GM12865 (cell line): ENCODE measurements around the gene ANKDD1B.

ENCODE experiments used
- DNase-seq: peaks from one replicate; pipeline ENCODE4 v3.0.0; 2010; ENCODE audit warnings: low read depth
- H3K4me3 ChIP-seq: 2 replicates; pipeline ENCODE4 v1.5.1; 2011; ENCODE audit warnings: mild to moderate bottlenecking, low read depth, low read length, control low read depth
- CTCF ChIP-seq: IDR thresholded peaks from 2 replicates; pipeline ENCODE4 v1.5.1; 2011; ENCODE audit warnings: low read length, control low read depth, low read depth, inconsistent platforms; ENCODE audit not compliant: insufficient read depth; ENCODE audit errors: missing control alignments

The ANKDD1B gene

GRCh38 chr5:75627801-75628200 is 16.5 kb downstream of the ANKDD1B start:
- no peak for TF ChIP-seq CTCF
- no peak overlapping the region for H3K4me3 ChIP-seq
- DNase-seq = no peak

- H3K4me3 ChIP-seq = no peak overlapping the region
- DNase-seq = no peak
- no peak for TF ChIP-seq CTCF
These were observed 19.6 kb downstream of the ANKDD1B start for GRCh38 chr5:75630875-75631274.

GRCh38 chr5:75632321-75632720 is 21.1 kb downstream of the ANKDD1B start:
- DNase-seq = no peak
- no peak overlapping the region for H3K4me3 ChIP-seq
- no peak for TF ChIP-seq CTCF

GRCh38 chr5:75637949-75638348 is 26.7 kb downstream of the ANKDD1B start:
- no peak overlapping the region for H3K4me3 ChIP-seq
- TF ChIP-seq CTCF = no peak
- no peak for DNase-seq

- TF ChIP-seq CTCF = no peak
- DNase-seq = no peak
- no peak overlapping the region for H3K4me3 ChIP-seq
These were observed 28.5 kb downstream of the ANKDD1B start for GRCh38 chr5:75639535-75640311.

GRCh38 chr5:75640395-75640794 is 29.1 kb downstream of the ANKDD1B start:
- no peak for TF ChIP-seq CTCF
- H3K4me3 ChIP-seq = no peak overlapping the region
- no peak for DNase-seq

- no peak for DNase-seq
- no peak for TF ChIP-seq CTCF
- no peak overlapping the region for H3K4me3 ChIP-seq
These were observed 29.6 kb downstream of the ANKDD1B start for GRCh38 chr5:75640826-75641225.
